NK-92 (cell line): ENCODE measurements around the gene PBOV1.

ENCODE experiments used
- DNase-seq: peaks from one replicate; lab custom pipeline; 2025; ENCODE audit not compliant: unreplicated experiment; lab: John Stamatoyannopoulos, UW

PBOV1 gene

GRCh38 chr6:138205437-138206094, 12.7 kb downstream of the PBOV1 start:
- DNase-seq: no peak

DNA sequence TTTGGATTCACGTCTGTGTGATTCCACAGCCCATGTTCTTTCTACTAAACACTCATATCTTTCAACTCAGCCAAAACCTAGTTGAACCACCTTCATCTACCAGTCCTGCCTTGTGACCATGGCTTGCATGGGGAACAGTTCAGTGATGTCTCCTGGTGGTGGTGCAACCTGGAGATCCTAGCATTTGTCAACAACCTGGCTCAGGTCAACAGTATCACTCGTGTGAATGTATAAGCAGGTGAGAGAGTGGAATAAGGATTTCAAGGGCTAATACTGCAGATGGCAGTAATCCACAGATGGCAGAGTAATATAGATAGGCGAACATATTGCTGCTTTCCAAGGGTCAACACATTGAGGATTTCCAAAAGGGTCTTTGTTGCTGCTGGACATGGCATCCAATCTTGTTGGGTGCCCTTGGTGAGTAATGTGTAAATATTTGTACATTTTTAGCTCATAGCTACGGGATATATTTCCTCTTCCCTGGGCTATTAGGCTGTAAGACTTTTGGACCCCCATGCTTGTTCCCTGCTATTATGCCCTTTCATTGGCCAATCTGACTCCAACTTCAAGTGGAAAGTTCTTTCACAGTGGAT, 13.4 kb downstream of the PBOV1 start:
- no peak for DNase-seq

GRCh38 chr6:138204303-138204702, 14.0 kb downstream of the PBOV1 start:
- DNase-seq: no peak

DNA sequence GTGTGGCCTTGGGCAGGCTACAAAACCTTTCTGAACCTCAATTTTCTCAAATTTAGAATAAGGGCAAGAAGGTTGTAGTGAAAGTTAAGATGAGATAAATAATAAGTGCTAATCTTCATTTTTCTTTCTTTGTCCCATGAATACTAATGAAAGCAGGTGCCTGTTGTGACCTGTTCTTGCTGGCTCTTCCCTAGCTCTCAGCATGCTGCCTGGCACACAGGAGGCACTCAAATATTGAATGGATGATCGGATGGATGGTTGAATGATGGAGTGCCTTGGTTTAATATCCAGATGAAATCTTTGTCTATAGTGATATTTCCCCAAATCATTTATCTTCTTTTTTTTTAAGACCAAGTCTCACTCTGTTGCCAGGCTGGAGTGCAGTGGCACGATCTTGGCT, 15.0 kb downstream of the PBOV1 start:
- DNase-seq: no peak

DNA sequence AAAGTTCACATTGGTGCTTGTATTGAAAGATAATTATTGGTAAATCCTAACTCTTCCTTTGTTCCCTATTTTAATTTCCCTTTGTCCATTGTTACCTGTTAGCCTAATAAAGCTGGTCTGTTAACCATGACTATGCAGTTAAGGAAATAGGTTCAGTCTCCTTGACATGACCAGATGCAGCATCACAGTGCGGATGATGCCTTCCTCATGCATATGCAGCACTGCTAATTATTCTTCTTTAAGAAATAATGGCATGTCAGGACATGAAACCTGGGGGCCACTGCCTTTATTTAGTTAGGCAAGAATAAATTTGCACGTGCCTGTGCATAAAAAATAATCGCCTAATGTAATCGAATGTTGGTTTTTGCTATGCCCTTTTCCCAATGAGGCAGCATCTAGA, 16.5 kb downstream of the PBOV1 start:
- DNase-seq: no peak

GRCh38 chr6:138198430-138199091, 19.7 kb downstream of the PBOV1 start:
- DNase-seq: no peak

GRCh38 chr6:138197570-138197969, 20.7 kb downstream of the PBOV1 start:
- DNase-seq: no peak

DNA sequence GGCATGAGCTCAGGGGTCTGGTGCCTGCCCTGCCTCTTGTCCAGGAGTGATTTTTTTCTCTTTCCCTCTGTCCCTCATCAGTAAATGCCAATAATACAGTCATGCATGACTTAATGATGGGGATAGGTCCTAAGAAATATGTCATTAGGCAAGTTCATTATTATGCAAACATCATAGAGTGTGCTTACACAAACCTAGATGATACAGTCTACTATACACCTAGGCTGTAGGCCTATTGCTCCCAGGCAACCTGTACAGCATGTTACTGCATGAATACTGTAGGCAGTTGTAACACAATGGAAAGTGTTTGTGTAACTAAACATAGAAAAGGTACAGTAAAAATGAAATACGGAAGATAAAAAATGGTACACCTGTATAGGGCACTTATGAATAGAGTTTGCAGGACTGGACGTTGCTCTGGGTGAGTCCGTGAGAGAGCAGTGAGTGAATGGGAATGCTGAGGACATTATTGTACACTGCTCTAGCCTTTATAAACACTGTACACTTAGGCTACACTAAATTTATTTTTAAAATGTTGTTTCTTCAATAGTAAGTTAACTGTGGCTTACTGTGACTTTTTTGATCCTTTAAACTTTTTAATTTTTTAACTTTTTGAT, 22.1 kb downstream of the PBOV1 start:
- DNase-seq: no peak

- no peak for DNase-seq
Measured at GRCh38 chr6:138194287-138194686, 24.0 kb downstream of the PBOV1 start.

GRCh38 chr6:138188278-138188941, 29.9 kb downstream of the PBOV1 start:
- no peak for DNase-seq

GRCh38 chr6:138187156-138187555, 31.1 kb downstream of the PBOV1 start:
- DNase-seq: no peak

DNA sequence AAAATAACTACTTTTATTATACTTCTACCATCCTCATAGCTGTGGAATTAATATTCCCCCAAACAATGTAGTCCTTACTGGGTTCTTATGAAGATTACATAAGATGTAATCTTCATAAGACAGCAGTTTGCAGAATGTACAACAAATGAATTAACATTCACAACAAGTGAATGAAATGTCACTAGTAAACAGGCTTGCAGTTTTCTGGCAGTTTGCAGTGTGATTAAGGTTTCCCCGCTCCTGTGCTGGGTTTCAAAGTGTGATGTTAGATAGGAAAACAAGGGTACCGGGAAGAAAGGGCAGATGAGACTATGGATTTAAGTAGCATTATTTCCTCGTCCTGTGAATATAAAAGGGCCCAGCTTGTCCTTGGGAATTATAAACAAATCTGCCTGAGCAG, 34.1 kb downstream of the PBOV1 start:
- DNase-seq: no peak

- DNase-seq: no peak
Measured at GRCh38 chr6:138183790-138184134, 34.5 kb downstream of the PBOV1 start.

DNA sequence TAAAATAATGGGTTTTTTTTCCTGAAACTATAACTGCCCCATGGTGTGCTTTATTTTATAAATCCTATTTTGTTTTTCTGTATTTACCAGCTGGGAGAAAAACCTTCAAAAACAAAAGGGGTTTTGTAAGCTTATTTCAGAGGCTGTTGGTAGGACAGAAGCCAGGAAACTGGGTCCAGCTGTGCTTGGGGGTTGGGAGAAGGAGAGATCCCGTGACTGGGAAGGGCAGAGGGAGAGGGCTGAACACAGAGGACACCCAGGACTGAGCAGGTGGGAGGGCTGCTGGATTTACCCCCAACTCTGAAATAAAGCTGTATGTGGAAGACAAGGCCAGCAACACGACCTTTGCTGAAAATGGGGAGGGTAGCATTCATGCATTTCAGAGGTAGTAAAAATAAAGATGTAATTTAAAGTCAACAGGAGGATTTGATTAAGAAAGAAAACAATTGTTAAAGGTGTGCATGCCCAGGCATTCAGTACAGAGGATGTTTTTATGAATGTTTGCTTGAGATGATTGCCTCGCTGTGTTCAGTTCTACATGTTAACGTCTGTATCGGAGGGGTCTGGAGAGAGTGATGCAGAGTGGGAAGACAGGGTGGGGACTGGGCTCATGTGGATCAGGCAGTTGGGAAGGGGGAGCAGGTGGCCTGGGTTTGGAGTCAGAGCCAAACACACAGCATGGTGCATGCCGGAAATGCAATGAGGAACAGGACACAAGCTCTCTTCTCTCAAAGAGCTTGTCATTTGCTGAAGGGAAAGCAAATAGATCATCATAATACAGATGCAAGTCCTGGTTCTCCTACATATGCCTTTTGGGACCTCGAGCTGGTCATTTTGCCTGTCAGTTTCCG, 35.1 kb downstream of the PBOV1 start:
- no peak for DNase-seq

DNA sequence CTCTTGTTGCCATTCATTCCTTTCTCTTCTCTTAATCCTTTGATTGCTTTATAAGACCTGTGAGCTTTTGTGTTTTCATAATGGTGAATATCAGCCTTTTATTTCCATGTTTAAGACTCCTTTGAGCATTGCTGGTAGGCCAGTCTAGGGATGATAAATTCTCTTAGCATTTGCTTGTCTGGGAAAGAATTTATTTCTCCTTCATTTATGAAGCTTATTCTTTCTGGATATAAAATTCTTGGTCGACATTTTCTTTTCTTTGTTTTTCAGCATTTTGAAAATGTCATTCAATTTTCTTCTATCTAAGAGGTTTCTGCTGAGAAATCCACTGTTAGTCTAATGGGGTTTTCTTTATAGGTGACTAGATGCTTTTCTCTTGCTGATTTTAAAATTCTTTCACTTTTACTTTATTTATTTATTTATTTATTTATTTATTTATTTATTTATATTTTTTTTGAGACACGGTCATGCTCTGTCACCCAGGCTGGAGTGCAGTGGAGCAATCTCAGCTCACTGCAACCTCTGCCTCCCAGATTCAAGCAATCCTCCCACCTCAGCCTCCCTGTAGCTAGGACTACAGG, 41.5 kb downstream of the PBOV1 start:
- DNase-seq: no peak

DNA sequence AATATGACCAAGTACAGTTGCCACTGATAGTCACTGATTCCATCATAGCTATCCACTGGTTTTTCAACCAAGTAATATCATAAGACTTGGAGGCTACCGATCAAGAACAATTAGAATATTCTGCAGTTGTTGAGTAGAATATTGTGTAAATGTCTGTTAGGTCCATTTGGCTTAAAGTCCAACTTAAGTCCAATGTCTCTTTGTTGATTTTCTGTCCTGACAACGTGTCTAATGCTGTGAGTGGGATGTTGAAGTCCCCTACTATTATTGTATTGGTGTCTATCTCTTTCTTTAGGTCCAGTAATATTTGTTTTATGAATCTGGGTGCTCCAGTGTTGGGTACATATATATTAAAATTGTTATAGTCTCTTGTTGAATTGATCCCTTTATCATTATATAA, 42.7 kb downstream of the PBOV1 start:
- DNase-seq: no peak
